Sciatic nerve (tissue), 2 donors: ENCODE measurements around the gene DCAF11. TPM values are rescaled to one million over a fixed set of nuclear protein-coding genes. Genes with fewer than 3 reads are reported as not detected.

ENCODE experiments used
- ATAC-seq: fragments of 200-7000 bp; cut with Tn5 transposase; one replicate; pipeline ENCODE4 v1.9.1; 2020; ENCODE audit warnings: mild to moderate bottlenecking, moderate library complexity
- DNase-seq: peaks from one replicate; pipeline ENCODE4 v3.0.0-alpha.2; 2020; ENCODE audit warnings: low spot score
- intact Hi-C: fragments of 100-400 bp; cut with DNase I; formaldehyde crosslinking; loops from one replicate; pipeline ENCODE4 v1.14.2; 2022
- microRNA-seq: library from miRNA; unstranded; fragments of <30 nt; microRNA quantifications from one replicate; pipeline ENCODE4 v1.2.0, GENCODE V29; 2020
- total RNA-seq: library from RNA; stranded (reverse); fragmentation: NEBNext Ultra II Directional; extraction: Animal tissue kit (Norgen Biotek cat#: 25700); gene quantifications from one replicate; pipeline ENCODE4 v1.2.1, GENCODE V29; 2021
- donor health status: DM: no; HTN: no; CAD: no.
- donor health status: DM: no; HTN: no; CAD: no.

Gene DCAF11
- total RNA-seq, 1 donor from 2014 or later, result 47.6 TPM

DNA sequence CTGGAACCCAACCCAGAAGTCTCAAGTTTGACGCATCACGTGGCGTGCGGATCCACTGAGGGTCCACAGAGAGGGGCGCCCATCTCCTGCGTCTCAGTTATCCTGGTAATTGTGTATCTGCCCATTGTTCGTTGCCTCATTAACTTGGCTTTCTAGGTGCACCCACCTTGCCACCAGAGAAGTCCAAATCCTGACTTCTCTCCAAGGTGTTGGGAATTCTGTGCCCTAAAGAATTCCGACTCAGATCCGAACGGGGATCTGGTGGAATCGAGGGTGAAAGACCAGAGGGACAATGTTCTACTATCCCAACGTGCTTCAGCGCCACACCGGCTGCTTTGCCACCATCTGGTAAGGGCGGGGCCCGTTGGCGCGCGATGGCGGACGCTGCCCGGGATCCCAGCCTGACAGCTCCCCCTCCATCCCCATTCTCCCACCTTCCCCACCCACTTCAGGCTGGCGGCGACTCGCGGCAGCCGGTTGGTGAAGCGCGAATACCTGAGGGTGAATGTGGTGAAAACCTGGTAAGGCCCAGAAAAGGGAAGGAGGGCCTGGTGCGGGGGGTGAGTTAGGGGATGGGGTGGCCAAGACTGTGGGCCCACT is 57.8 kb downstream of the DCAF11 start:
- ATAC-seq (peak; percentile 6), DNase-seq (no peak)
- intact Hi-C loops, result no loop called here

- DNase-seq (no peak), ATAC-seq (no peak)
These were observed 58.3 kb downstream of the DCAF11 start for GRCh38 chr14:24172871-24173281.

More at GRCh38 chr14:24172871-24173281, 58.3 kb downstream of the DCAF11 start:
- intact Hi-C loops, result no loop called here

Small RNAs within 50 kb of the gene (microRNA-seq; reads per million reads assigned to microRNA genes)
- not detected for gene MIR7703

Other genes with a start within 250 kb of the DCAF11 start
- 24.3 TPM for gene DHRS4, start 161.0 kb upstream of the DCAF11 start, total RNA-seq
- 23.0 TPM for gene DHRS4L2, start 125.8 kb upstream of the DCAF11 start, total RNA-seq
- 0.58 TPM for gene CARMIL3, start 62.8 kb upstream of the DCAF11 start, total RNA-seq
- gene CPNE6, start 43.2 kb upstream of the DCAF11 start, total RNA-seq, result not detected
- 11.9 TPM for gene PCK2, start 20.5 kb upstream of the DCAF11 start, total RNA-seq
- gene NRL, start 172 bp downstream of the DCAF11 start, total RNA-seq, result 2.9 TPM
- gene FITM1, start 15.9 kb downstream of the DCAF11 start, total RNA-seq, result 0.76 TPM
- gene PSME1, start 21.4 kb downstream of the DCAF11 start, total RNA-seq, result 116 TPM
- 14.8 TPM for gene EMC9, start 26.8 kb downstream of the DCAF11 start, total RNA-seq
- gene PSME2, start 31.8 kb downstream of the DCAF11 start, total RNA-seq, result 77.7 TPM
- gene RNF31, start 32.7 kb downstream of the DCAF11 start, total RNA-seq, result 61.5 TPM
- gene IRF9, start 46.5 kb downstream of the DCAF11 start, total RNA-seq, result 107 TPM
- 20.9 TPM for gene REC8, start 57.3 kb downstream of the DCAF11 start, total RNA-seq
- gene IPO4, start 74.0 kb downstream of the DCAF11 start, total RNA-seq, result 17.7 TPM
- gene TM9SF1, start 80.7 kb downstream of the DCAF11 start, total RNA-seq, result 40.8 TPM
- not detected for gene TSSK4, start 90.9 kb downstream of the DCAF11 start, total RNA-seq
- 56.4 TPM for gene CHMP4A, start 98.7 kb downstream of the DCAF11 start, total RNA-seq
- 13.8 TPM for gene MDP1, start 101.3 kb downstream of the DCAF11 start, total RNA-seq
- 132 TPM for gene NEDD8, start 117.6 kb downstream of the DCAF11 start, total RNA-seq
- 52.0 TPM for gene GMPR2, start 118.2 kb downstream of the DCAF11 start, total RNA-seq
- 81.1 TPM for gene TINF2, start 127.8 kb downstream of the DCAF11 start, total RNA-seq
- 13.2 TPM for gene TGM1, start 148.4 kb downstream of the DCAF11 start, total RNA-seq
- gene RABGGTA, start 156.8 kb downstream of the DCAF11 start, total RNA-seq, result 31.9 TPM
- 27.7 TPM for gene DHRS1, start 185.0 kb downstream of the DCAF11 start, total RNA-seq
- gene NOP9, start 185.1 kb downstream of the DCAF11 start, total RNA-seq, result 21.4 TPM
- 17.3 TPM for gene CIDEB, start 193.2 kb downstream of the DCAF11 start, total RNA-seq
- 5.6 TPM for gene LTB4R2, start 195.4 kb downstream of the DCAF11 start, total RNA-seq
- gene LTB4R, start 196.7 kb downstream of the DCAF11 start, total RNA-seq, result 6.7 TPM
- 68.1 TPM for gene ADCY4, start 220.3 kb downstream of the DCAF11 start, total RNA-seq
- 8.9 TPM for gene RIPK3, start 225.2 kb downstream of the DCAF11 start, total RNA-seq